SH-SY5Y (cell line): ENCODE data around the gene TMEM109.

Experiments
- GATA2 ChIP-seq: IDR thresholded peaks from 2 replicates; pipeline ENCODE4 v1.6.1; 2011; ENCODE audit warnings: mild to moderate bottlenecking, low read depth, low read length
- GATA3 ChIP-seq: IDR thresholded peaks from 2 replicates; pipeline ENCODE4 v1.6.1; 2011; ENCODE audit warnings: low read depth, mild to moderate bottlenecking, low read length, moderate library complexity

GRCh38 chr11:60934790-60935605 is 21.0 kb downstream of the TMEM109 start:
- TF ChIP-seq GATA3 (no peak), GATA2 (no peak)
